GM12864 (cell line): Measurements from ENCODE around the gene SCRT2.

Experiments
- DNase-seq: peaks from one replicate; pipeline ENCODE4 v3.0.0-alpha.2; 2011; ENCODE audit warnings: low read depth
- H3K4me3 ChIP-seq: 2 replicates; pipeline ENCODE4 v1.5.1; 2011; ENCODE audit warnings: mild to moderate bottlenecking, low read depth, low read length, control low read depth
- TF ChIP-seq, protein P1 (sequence below): IDR thresholded peaks from 2 replicates; pipeline ENCODE4 v1.5.1; 2011; ENCODE audit warnings: low read depth, mild to moderate bottlenecking, moderate library complexity, low read length, control low read depth, inconsistent platforms; ENCODE audit errors: missing control alignments

The SCRT2 gene

DNA sequence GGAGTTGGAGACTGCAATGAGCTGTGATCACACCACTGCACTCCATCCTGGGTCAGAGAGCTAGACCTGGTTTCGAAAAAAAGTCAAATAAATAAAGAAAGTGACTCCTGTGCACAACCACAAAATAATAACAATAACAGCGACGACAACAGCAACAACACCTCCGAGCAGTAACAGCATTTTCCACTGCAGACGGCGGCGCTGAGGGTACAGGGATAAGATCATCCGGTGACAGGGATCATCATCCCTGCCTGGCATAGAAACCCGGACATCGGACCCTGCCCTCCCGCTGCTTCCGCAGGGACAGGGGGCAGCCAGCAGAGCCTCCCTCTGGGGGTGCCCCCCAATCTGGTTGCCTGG lies 34.1 kb downstream of the SCRT2 start:
- TF ChIP-seq, protein P1, sequence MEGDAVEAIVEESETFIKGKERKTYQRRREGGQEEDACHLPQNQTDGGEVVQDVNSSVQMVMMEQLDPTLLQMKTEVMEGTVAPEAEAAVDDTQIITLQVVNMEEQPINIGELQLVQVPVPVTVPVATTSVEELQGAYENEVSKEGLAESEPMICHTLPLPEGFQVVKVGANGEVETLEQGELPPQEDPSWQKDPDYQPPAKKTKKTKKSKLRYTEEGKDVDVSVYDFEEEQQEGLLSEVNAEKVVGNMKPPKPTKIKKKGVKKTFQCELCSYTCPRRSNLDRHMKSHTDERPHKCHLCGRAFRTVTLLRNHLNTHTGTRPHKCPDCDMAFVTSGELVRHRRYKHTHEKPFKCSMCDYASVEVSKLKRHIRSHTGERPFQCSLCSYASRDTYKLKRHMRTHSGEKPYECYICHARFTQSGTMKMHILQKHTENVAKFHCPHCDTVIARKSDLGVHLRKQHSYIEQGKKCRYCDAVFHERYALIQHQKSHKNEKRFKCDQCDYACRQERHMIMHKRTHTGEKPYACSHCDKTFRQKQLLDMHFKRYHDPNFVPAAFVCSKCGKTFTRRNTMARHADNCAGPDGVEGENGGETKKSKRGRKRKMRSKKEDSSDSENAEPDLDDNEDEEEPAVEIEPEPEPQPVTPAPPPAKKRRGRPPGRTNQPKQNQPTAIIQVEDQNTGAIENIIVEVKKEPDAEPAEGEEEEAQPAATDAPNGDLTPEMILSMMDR, result no peak
- H3K4me3 ChIP-seq, result no peak overlapping the region
- no peak for DNase-seq

DNA sequence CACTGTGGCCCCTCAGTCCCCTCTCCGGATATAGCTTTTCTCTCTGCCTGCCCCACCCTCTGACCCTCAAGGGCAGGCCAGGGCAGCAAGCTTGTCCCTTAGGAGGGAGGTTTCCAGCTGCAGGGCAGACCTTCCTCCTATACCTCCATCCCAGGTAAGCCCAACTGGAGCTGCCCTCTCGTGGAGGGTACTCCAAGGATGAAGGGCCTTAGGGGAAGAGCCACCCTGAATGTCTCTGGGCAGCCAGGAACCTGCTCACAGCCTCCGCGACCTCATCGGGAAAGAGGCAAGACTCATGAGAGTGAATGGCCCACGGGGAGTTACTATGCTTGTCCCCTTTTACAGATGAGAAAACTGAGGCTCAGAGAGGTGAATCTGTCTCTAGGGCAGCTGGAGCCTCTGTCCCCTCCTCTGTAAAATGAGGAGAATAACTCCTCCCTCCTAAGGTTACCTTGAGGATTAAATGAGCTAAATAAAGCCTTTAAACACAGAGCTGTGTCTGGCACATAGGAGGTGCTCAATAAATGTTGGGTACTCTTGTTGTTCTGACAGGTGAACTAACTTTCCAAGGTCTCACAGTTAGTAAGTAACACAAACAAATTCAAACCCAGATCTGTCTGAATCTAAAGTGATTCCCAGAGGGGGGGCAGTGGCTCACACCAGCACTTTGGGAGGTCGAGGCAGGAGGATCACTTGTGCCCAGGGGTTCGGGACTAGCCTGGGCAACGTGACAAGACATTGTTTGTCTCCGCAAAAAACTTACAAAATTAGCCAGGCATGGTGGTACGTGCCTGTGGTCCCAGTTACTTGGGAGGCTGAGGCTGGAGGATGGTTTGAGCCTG lies 34.7 kb downstream of the SCRT2 start:
- DNase-seq, result no peak
- TF ChIP-seq, protein P1, result no peak
- no peak overlapping the region for H3K4me3 ChIP-seq

DNA sequence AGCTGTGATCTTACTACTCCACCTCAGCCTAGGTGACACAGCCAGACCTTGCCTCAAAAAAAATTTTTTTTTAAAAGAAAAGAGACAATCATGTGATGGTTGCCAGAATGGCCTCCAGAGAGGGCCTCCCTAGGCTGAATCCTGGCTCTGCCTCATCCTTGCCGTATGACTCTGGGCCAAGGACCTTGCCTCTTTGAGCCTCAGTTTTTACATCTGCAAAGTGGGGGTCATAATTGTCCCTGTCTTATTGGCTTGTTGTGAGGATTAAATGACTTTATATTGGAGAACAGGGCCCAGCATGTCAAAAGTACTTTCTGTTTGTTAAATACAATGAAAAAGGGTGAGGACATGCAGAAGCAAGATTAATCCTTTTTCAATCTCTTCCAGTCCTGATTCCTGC lies 37.0 kb downstream of the SCRT2 start:
- no peak for DNase-seq
- no peak overlapping the region for H3K4me3 ChIP-seq
- TF ChIP-seq, protein P1, result no peak

DNA sequence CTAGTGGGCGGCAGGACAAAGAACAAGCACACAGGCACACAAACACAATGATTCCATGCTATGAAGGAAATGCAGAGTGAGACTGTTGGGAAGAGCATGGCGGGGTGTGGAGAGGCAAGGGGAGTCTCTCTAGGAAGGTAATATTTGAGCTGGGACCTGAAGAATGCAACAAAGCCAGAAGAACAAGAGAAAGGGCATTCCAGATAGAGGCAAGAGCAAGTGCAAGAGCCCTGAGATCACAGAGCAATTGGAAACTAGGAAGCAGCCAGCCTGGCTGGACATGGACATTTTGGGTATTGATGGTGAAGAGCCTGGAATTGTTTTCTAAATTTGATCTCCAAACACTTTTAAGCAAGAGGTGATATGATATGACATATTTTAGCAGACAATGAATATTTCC lies 38.0 kb downstream of the SCRT2 start:
- DNase-seq, result no peak
- H3K4me3 ChIP-seq, result no peak overlapping the region
- TF ChIP-seq, protein P1, result no peak

DNA sequence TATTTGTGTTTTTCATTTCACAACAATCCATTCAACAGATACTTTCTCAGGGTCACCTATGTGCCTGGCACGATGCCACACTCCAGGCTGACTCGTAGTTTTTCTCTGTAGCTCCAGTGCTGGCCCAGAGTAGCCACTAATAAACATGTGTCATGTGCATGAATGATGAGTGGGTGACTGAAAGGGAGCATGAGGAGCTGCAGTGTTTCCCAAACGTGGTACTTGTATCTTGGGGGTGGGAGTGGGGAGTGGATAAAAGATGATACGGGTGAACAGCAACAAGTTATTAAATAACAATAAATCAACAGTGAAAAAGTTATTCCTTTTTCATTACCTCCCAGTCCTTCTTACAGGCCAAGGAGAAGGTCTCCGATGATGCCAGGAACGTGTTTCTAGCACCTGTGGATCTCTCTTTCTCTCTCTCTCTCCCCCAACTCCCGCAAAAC lies 39.7 kb downstream of the SCRT2 start:
- TF ChIP-seq, protein P1, result no peak
- no peak for DNase-seq
- H3K4me3 ChIP-seq, result no peak overlapping the region

DNA sequence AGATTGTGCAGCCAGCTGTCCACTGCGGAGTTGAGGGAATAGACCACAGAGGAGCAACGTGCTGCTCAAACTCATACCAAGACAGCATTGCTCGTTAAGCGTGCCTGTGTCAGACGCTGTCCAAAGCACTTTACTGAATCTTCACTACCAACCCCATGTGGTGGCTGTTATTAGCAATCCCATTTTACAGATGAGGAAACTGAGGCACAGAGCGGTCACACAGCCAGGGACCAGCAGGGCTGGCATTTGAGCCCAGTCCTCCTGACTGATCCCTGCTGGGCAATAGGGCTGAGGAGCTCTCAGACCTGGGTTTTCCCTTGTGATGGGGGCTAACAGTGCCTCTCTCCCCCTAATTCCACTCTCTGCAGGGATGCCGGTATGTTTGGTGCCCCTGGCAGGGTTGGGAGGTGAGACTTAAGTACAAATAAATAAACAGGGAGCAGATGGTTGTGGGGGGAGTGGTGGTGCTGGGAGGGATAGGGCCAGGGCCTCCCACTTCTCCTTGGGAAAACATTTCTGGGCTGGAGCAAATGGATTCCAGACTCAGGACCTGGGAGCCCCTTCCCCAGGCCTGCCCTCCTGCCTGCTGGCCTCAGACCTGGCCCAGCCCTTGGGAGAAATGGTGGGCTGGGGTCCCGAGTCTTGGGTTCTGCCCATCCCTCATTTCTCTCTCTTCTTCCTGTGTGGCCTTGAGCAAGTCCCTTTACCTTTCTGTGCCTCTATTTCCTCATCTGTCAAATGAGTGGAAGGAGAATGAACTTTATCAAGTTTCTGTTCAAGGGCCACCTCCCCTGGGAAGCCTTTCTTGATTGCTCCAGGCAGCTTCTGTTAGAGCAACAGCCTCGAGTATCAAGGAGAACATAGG lies 40.3 kb downstream of the SCRT2 start:
- TF ChIP-seq, protein P1, result no peak
- no peak for DNase-seq

More for the DNA sequence above, 40.3 kb downstream of the SCRT2 start:
- no peak overlapping the region for H3K4me3 ChIP-seq
